ENCODE measurements around the gene INTS11.

- no peak for TF ChIP-seq CHD2 (IDR thresholded peaks at IDR 0.05; ENCODE audit: low read length, partially characterized antibody)
- no peak for TF ChIP-seq CTCF (IDR thresholded peaks at IDR 0.05)
- no peak for TF ChIP-seq MYC (IDR thresholded peaks at IDR 0.05; ENCODE audit: borderline replicate concordance, low read length)
- no peak for TF ChIP-seq MAX (IDR thresholded peaks at IDR 0.05)
- no peak for TF ChIP-seq SREBF2 (IDR thresholded peaks at IDR 0.05)
- no peak for TF ChIP-seq POLR2A (IDR thresholded peaks at IDR 0.05; ENCODE audit: low read length)
- TF ChIP-seq MAZ (IDR thresholded peaks at IDR 0.05; ENCODE audit: borderline replicate concordance, low read depth, low read length) = no peak
- TF ChIP-seq RARB (CRISPR knock-in tag; IDR thresholded peaks at IDR 0.05) = no peak
- no peak for TF ChIP-seq CBX8 (IDR thresholded peaks at IDR 0.05)
- no peak for TF ChIP-seq ZC3H11A (IDR thresholded peaks at IDR 0.05)
- no peak for TF ChIP-seq JUNB (IDR thresholded peaks at IDR 0.05)
These were observed 12.0 kb upstream of the INTS11 start for GRCh38 chr1:1336446-1336845.

All from A549 (cell line).